WTC11 (cell line): ENCODE results near the gene FBRSL1. TPM values are rescaled to one million over a fixed set of nuclear protein-coding genes. Genes with fewer than 3 reads are reported as not detected.

Source experiments
- ATAC-seq: fragments of 200-7000 bp; cut with Tn5 transposase; 2 replicates; pipeline ENCODE4 v1.10.0; 2021; ENCODE audit warnings: mild to moderate bottlenecking, moderate library complexity
- CTCF ChIA-PET: fragments of 300-600 bp; sonication (Branson Sonifier 250); formaldehyde crosslinking; loops from one replicate; lab custom pipeline; 2021; ENCODE audit warnings: antibody characterized with exemption; lab: Charles Lee
- POLR2A ChIA-PET: fragments of 350-600 bp; sonication (Branson Sonifier 250); formaldehyde crosslinking; loops from one replicate; lab custom pipeline; 2021; ENCODE audit warnings: antibody characterized with exemption; lab: Charles Lee
- DNase-seq: peaks from one replicate; pipeline ENCODE4 v3.0.0; 2021; ENCODE audit warnings: low spot score
- H3K27ac Mint-ChIP-seq: 2 replicates; pipeline ENCODE4 v1.8.0; 2021; ENCODE audit warnings: mixed read lengths
- H3K27me3 Mint-ChIP-seq: 2 replicates; pipeline ENCODE4 v1.8.0; 2021; ENCODE audit warnings: low read depth, mild to moderate bottlenecking, moderate library complexity, mixed read lengths
- H3K36me3 Mint-ChIP-seq: 2 replicates; pipeline ENCODE4 v1.8.0; 2021; ENCODE audit warnings: mixed read lengths
- H3K4me1 Mint-ChIP-seq: 2 replicates; pipeline ENCODE4 v1.8.0; 2022; ENCODE audit warnings: mixed read lengths
- H3K4me3 Mint-ChIP-seq: 2 replicates; pipeline ENCODE4 v1.8.0; 2021; ENCODE audit warnings: mild to moderate bottlenecking, moderate library complexity, mixed read lengths
- H3K9me3 Mint-ChIP-seq: 2 replicates; pipeline ENCODE4 v1.8.0; 2021; ENCODE audit warnings: mixed read lengths
- AR ChIP-seq: fragments of 250-450 bp; sonication (Bioruptor Pico); IDR thresholded peaks from 2 replicates; pipeline ENCODE4 v1.9.0; 2021; ENCODE audit warnings: mild to moderate bottlenecking
- CREM ChIP-seq: sonication (generic); formaldehyde crosslinking; IDR thresholded peaks from 2 replicates; pipeline ENCODE4 v1.8.1; 2022; ENCODE audit warnings: mild to moderate bottlenecking, missing genetic modification reagents, moderate library complexity
- ELF4 ChIP-seq: sonication (generic); formaldehyde crosslinking; IDR thresholded peaks from 2 replicates; pipeline ENCODE4 v1.8.1; 2022; ENCODE audit warnings: low read depth, mild to moderate bottlenecking, moderate library complexity, missing genetic modification reagents
- ERG ChIP-seq: fragments of 250-450 bp; sonication (Bioruptor Pico); IDR thresholded peaks from 2 replicates; pipeline ENCODE4 v1.8.0; 2021; ENCODE audit warnings: mild to moderate bottlenecking
- ETV6 ChIP-seq: sonication (generic); formaldehyde crosslinking; IDR thresholded peaks from 2 replicates; pipeline ENCODE4 v1.8.1; 2022; ENCODE audit warnings: mild to moderate bottlenecking, missing genetic modification reagents
- IRF2 ChIP-seq: sonication (generic); formaldehyde crosslinking; IDR thresholded peaks from 2 replicates; pipeline ENCODE4 v1.8.0; 2022; ENCODE audit warnings: low read depth, missing genetic modification reagents, borderline replicate concordance
- KAT7 ChIP-seq: sonication (generic); formaldehyde crosslinking; IDR thresholded peaks from 2 replicates; pipeline ENCODE4 v1.8.1; 2023; ENCODE audit warnings: missing genetic modification reagents, mild to moderate bottlenecking, borderline replicate concordance
- NFATC4 ChIP-seq: fragments of 250-450 bp; sonication (Bioruptor Pico); IDR thresholded peaks from 2 replicates; pipeline ENCODE4 v1.9.0; 2021; ENCODE audit warnings: mild to moderate bottlenecking
- PRDM15 ChIP-seq: sonication (generic); formaldehyde crosslinking; IDR thresholded peaks from 2 replicates; pipeline ENCODE4 v1.8.0; 2022; ENCODE audit warnings: missing genetic modification reagents
- RELA ChIP-seq: sonication (generic); formaldehyde crosslinking; IDR thresholded peaks from 2 replicates; pipeline ENCODE4 v1.8.1; 2022; ENCODE audit warnings: missing genetic modification reagents, mild to moderate bottlenecking, borderline replicate concordance
- RORB ChIP-seq: fragments of 250-450 bp; sonication (Bioruptor Pico); IDR thresholded peaks from 2 replicates; pipeline ENCODE4 v1.9.0; 2021; ENCODE audit warnings: mild to moderate bottlenecking
- SMAD4 ChIP-seq: sonication (generic); formaldehyde crosslinking; IDR thresholded peaks from 2 replicates; pipeline ENCODE4 v1.8.0; 2022; ENCODE audit warnings: mild to moderate bottlenecking, missing genetic modification reagents
- TEAD4 ChIP-seq: sonication (generic); formaldehyde crosslinking; IDR thresholded peaks from 2 replicates; pipeline ENCODE4 v1.8.0; 2022; ENCODE audit warnings: mild to moderate bottlenecking, missing genetic modification reagents
- ZBTB21 ChIP-seq: sonication (generic); formaldehyde crosslinking; IDR thresholded peaks from 2 replicates; pipeline ENCODE4 v1.8.1; 2023; ENCODE audit warnings: mild to moderate bottlenecking, missing genetic modification reagents, borderline replicate concordance
- ZNF281 ChIP-seq: sonication (generic); formaldehyde crosslinking; IDR thresholded peaks from 2 replicates; pipeline ENCODE4 v1.8.0; 2023; ENCODE audit warnings: mild to moderate bottlenecking, missing genetic modification reagents
- ZNF423 ChIP-seq: fragments of 250-450 bp; sonication (Bioruptor Pico); IDR thresholded peaks from 2 replicates; pipeline ENCODE4 v2.1.2; 2022; ENCODE audit warnings: mild to moderate bottlenecking, moderate library complexity
- ZNF425 ChIP-seq: fragments of 250-450 bp; sonication (Bioruptor Pico); conservative IDR thresholded peaks from 2 replicates; pipeline ENCODE4 v1.9.0; 2021; ENCODE audit warnings: mild to moderate bottlenecking
- ZNF671 ChIP-seq: fragments of 250-450 bp; sonication (Bioruptor Pico); IDR thresholded peaks from 2 replicates; pipeline ENCODE4 v1.8.0; 2021; ENCODE audit warnings: mild to moderate bottlenecking
- total RNA-seq: library from RNA; stranded (reverse); gene quantifications from 3 replicates; pipeline ENCODE4 v1.2.3, GENCODE V29; 2021
- TF ChIP-seq, protein P1 (sequence below): sonication (generic); formaldehyde crosslinking; IDR thresholded peaks from 2 replicates; pipeline ENCODE4 v1.8.1; 2022; ENCODE audit warnings: mild to moderate bottlenecking, missing genetic modification reagents, moderate library complexity, borderline replicate concordance
- TF ChIP-seq, protein P2 (sequence below): sonication (generic); formaldehyde crosslinking; conservative IDR thresholded peaks from 2 replicates; pipeline ENCODE4 v1.8.1; 2022; ENCODE audit warnings: mild to moderate bottlenecking, missing genetic modification reagents

Gene FBRSL1
- total RNA-seq, 1 experiment from 2014 or later, result 129 TPM

DNA sequence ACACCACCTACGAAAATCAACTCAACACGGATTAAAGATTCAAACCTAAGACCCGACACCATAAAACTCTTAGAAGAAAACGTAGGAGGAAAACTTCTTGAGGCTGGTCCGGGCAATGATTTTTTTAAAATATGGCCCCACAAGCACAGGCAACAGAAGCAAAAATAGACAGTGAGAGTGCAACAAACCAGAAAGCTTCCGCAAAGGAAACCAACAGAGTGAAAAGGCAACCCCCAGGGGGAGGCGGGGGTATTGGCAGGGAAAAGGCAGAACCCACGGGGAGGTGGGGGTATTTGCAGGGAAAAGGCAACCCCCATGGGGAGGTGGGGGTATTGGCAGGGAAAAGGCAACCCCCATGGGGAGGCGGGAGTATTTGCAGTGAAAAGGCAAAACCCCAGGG lies 20.5 kb upstream of the FBRSL1 start (continued):
- TF ChIP-seq ZNF281 (CRISPR knock-in tag), result no peak
- no peak for TF ChIP-seq RELA (CRISPR knock-in tag)
- TF ChIP-seq PRDM15 (CRISPR knock-in tag), result no peak
- TF ChIP-seq AR (CRISPR knock-in tag), result no peak
- TF ChIP-seq KAT7 (CRISPR knock-in tag), result no peak
- TF ChIP-seq TEAD4 (CRISPR knock-in tag), result no peak
- no peak for TF ChIP-seq SMAD4 (CRISPR knock-in tag)
- TF ChIP-seq, protein P1, sequence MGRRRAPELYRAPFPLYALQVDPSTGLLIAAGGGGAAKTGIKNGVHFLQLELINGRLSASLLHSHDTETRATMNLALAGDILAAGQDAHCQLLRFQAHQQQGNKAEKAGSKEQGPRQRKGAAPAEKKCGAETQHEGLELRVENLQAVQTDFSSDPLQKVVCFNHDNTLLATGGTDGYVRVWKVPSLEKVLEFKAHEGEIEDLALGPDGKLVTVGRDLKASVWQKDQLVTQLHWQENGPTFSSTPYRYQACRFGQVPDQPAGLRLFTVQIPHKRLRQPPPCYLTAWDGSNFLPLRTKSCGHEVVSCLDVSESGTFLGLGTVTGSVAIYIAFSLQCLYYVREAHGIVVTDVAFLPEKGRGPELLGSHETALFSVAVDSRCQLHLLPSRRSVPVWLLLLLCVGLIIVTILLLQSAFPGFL (CRISPR knock-in tag), result no peak
- no peak for TF ChIP-seq ELF4 (CRISPR knock-in tag)
- no peak for TF ChIP-seq ETV6 (CRISPR knock-in tag)
- TF ChIP-seq IRF2, result no peak
- no peak for TF ChIP-seq CREM (CRISPR knock-in tag)

DNA sequence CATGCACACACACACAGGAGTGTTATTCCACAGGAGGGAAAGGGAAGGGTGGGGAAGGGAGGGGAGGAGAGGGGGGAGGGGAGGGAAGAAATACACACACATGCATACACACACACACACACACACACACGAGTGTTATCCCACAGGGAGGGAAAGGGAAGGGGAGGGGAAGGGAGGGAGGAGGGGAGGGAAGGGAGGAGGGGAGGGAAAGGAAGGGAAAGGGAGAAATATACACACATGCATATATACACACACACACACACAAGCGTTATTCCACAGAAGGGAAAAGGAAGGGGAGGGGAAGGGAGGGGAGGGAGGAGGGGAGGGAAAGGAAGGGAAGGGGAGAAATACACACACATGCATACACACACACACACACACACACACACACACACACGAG lies 19.6 kb upstream of the FBRSL1 start:
- peaks cover 4% of the 10 kb centered on the region for H3K4me1 Mint-ChIP-seq
- TF ChIP-seq ZNF423 (CRISPR knock-in tag) (no peak), ERG (CRISPR knock-in tag) (no peak), ZNF425 (no peak), ZBTB21 (CRISPR knock-in tag) (no peak), ZNF281 (CRISPR knock-in tag) (no peak), ZNF671 (CRISPR knock-in tag) (no peak), NFATC4 (no peak), RORB (CRISPR knock-in tag) (no peak), ELF4 (CRISPR knock-in tag) (no peak)
- TF ChIP-seq, protein P2, sequence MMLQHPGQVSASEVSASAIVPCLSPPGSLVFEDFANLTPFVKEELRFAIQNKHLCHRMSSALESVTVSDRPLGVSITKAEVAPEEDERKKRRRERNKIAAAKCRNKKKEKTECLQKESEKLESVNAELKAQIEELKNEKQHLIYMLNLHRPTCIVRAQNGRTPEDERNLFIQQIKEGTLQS, result no peak

More for the DNA sequence above, 19.6 kb upstream of the FBRSL1 start:
- Mint-ChIP-seq H3K27ac (no peak overlapping the region), H3K36me3 (no peaks in the 10 kb centered on the region), H3K27me3 (peaks cover 65% of the 10 kb centered on the region), H3K9me3 (peaks cover 3% of the 10 kb centered on the region), H3K4me3 (no peak overlapping the region)
- CTCF ChIA-PET, result no interaction called here
- POLR2A ChIA-PET, result no interaction called here
- ATAC-seq (no peak), DNase-seq (no peak)
